GM18907 (cell line): ENCODE results near the gene KCMF1.

Experiments used
- ATAC-seq: cut with Tn5 transposase; IDR thresholded peaks from one replicate; pipeline ENCODE4 v1.9.1; 2021; ENCODE audit warnings: mild to moderate bottlenecking, moderate library complexity; ENCODE audit not compliant: unreplicated experiment

KCMF1 gene

DNA sequence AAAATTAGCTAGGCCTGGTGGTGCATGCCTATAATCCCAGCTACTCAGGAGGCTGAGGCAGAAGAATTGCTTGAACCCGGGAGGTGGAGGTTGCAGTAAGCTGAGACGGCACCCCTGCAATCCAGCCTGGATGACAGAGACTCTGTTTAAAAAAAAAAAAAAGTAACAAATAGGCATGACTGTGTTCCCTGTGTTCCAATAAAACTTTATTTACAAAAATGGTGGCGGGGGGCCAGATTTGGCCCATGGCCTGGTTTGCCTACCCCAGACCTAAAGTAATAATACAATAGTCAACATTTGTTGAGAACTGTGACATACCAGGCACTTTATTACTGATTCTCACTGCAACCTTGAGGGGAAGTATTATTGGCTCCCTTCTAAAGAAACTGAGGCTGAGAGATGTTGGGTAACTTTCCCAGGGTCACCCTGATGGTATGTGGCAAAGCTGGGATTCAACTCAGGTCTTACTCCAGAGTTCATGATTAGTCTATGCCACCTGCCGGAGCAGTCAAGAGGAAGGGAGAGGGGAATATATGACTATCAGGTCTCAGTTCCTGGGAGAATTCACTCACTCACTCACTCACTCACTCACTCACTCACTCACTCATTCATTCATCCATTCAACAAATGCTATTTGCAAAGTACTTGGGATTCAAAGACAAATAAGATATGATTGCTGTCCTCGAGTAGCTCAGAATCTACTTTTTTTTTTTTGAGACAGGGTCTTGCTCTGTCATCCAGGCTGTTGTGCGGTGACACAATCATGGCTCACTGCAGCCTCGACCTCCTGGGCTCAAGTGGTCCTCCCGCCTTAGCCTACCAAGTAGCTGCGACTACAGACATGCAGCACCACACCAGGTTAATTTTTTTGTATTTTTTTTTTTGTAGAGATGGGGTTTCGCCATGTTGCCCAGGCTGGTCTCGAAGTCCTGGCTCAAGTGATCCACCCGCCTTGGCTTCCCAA is 14.3 kb upstream of the KCMF1 start:
- ATAC-seq = no peak

DNA sequence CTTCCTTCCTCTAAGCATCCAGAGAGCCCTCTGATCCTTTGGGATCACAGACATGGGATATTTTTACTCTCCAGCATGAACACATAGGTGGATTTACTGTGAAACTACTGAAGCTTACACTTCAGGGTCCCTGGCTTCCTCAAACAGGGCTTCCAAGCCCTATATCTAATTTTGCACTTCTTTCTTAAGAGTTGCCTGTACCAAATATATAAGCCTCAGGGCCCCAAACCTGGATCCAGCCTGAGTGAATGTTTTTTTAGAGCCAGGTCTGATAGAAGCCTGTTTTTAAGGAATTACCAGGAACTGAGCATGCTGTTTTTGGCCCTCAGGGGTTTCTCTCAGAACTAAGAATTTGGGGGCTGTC is 13.2 kb upstream of the KCMF1 start:
- no peak for ATAC-seq

DNA sequence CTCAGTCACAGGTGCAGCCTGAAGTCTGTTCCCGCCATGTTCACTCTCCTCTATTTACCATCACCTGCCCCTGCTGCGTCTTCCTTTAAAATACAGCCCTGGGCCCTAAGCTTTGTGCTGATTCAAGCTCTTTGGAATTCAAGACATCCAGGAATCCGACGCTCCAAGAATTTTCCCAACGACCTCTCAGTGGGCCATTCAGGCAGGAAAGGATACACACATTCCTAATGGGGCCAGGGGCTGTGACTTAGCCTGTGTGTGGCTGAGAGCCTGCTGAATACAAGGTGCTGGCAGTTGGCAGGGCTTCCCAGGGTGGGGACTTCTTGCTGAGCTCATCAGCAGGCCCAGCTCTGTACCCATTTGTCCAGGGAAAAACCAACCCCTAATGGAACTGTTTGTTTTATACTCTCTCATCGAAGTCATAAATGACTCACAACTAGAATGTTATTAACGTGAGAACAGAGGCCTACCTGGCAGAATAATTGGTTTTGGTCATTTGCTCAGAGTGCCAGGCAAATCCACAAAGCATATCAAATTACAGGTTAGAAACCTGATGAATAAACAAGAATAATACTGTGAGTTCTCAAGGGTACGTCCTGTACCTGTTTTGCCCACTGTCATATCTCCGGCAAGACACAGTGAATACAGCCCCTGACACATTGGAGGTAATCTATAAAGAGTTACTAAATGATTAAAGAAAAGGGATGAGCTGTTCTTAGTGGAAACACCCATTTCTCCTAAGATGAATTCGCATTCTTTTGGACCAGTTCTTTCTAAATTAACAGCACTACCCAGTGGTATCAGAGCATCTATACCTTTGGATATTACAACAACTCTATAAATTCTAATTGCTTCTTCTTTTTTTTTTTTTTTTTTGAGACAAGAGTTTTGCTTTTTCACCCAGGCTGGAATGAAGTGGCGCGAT is 12.6 kb upstream of the KCMF1 start:
- peak; percentile 32 for ATAC-seq

DNA sequence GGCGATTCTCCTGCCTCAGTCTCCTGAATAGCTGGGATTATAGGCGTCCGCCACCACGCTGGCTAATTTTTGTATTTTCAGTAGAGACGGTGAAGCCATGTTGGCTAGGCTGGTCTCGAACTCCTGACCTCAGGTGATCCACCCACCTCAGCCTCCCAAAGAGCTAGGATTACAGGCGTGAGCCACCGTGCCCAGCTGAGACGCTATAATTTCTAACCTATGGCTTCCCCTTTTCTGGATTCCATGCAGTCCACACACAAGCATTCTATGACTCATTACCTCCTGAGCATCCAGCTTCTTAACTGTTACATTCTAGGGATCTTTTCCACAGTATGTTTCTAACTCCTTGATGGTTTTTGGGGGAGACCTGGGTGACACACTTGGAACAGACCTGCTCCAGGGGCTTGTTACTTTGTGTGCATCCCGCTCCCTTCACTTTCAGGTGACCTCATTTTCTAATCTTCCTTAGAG is 11.8 kb upstream of the KCMF1 start:
- no peak for ATAC-seq

DNA sequence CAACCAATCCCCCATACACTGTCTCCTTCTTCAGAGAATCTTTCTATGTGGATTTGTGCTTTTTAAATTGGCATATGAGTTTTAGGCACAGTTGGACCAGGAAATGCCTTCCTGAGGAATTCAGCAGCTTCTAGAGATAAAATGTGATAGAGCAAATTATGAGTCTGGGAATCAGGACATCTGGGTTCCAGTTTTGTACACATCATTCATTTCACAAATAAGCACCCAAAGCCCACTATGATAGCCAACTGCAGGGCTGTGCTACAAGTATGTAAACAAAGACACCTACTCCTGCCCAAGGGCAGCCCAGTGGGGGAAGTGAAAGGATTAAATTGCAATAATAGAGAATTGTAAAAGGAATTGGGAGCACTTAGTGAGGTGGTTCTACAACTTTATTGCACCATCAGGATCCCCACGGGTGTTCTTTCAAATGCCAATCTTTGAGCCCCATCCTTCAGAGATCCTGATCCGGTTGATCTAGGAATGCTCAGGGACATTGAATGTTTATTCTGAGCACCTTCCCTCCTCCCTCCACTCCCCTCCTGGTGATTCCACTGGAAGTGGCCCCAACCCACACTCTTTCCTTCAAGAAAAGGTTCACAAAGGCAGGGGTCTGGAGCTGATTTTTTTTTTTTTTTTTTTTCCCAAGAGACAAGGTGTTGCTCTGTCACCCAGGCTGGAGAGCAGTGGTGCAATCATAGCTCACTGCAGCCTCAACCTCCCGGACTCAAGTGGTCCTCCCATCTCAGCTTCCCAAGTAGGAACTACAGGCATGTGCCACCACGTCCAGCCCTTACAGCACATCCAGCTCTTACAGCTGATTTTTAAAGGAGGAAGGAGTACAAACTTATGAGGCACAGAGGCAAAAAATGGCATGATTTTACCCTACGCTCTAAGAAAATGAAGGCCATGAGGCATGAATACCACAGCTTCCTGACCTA is 11.1 kb upstream of the KCMF1 start:
- ATAC-seq = no peak

DNA sequence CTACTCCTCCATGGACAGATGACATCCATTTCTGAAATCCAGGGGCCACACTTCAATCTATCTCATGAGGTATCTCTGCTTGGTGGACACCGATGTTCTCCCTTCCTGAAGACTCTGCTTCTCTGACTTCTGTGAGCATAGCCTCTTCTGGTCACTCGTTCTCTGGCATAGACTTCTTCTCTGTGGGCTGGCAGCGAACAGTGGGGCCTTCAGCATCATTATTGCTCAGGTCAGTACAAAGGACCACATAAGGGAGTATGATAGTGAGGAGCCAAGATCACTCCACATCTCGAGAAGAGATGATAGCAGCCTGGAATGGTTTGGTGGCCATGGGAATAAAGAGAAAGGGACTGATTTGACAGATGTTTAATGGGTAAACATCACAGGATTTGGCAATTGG is 8.0 kb upstream of the KCMF1 start:
- ATAC-seq = no peak

DNA sequence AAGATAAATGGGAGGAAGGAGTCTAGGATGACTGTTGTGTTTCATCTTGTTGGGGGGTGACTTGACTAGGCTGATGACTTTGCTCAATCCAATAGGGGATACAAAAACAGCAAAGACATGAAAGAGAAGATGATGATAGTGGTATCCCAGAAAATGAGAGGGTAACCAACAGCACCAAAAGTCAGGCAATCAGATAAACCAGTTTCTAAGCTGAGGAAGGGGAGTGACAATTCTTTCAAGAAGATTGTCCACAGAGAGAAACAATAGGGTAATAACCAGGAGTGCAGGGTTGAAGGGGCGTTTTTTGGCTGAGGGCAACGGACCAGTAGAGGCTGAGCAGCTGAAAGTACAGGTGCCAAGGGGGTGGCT is 7.7 kb upstream of the KCMF1 start:
- ATAC-seq = no peak

DNA sequence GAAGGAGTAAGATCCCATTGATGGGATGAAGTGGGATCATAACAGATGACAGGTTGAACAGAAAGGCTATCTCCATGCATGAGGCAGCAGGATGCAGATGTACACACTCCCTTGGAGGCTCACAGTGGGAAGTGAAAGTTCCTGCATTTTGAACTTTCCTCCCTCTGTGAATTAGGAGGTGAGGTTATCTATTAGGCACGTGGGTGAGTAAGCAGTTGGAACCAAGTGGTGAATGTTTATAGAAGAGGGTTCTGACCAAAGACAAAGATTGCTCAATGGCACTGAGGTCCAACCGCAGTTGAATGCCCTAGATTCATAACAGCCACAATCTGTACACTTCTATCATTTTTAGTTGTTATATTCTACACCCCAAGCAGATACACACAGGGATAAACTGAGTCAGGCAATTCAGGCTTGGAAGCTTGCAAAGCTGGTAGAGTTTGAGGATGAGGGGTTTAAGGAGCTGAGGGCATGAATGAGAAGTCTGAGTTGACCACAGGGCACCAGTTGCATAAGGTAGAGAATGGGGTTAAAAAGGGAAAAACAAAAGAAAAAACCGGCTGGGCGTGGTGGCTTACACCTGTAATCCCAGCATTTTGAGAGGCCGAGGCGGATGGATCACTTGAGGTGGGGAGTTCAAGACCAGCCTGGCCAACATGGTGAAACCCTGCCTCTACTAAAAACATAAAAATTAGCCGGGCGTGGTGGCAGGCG is 7.1 kb upstream of the KCMF1 start:
- ATAC-seq = no peak

DNA sequence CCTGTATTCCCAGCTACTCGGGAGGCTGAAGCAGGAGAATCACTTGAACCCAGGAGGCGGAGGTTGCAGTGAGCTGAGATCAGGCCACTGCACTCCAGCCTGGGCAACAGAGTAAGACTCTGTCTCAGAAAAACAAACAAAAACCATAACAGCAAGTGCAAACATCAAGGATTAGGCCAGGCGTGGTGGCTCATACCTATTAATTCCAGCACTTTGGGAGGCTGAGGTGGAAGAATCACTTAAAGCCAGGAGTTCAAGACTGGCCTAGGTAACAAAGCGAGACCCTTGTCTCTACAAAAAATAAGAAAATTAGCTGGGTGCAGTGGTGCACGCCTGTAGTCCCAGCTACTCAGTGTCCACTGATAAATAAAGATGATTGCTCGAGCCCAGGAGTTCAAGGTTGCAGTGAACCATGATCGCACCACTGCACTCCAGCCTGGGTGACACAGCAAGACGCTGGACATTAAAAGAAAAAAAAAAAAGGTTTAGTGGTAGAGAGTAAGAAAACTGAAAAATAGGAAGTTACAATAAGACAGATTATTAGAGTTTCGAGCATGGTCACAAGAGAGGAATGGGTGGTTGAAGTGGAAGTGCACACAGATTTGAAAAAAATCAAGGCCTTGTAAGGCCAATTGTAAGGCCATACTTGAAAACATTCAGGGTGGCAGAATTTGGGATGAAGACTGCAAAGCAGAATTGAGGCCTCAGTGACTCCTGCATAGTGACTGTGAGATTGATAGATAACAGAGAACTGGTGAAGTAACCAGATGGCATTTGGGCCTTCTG is 6.4 kb upstream of the KCMF1 start:
- no peak for ATAC-seq

DNA sequence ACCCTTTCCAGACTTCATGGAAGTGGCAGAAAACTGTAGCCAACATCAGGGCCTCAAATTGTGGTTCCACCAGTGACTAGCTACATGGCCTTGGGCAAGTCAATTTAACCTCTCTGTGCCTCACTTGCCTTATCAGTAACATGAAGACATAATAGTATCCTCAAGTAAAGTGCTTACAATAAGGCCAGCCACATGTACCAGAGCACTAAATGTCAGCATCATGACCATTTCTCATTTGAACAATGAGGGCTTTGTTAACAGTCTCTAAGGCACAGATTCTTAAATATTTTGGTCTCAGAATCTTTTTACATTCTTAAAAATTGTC is 5.8 kb upstream of the KCMF1 start:
- ATAC-seq = no peak

DNA sequence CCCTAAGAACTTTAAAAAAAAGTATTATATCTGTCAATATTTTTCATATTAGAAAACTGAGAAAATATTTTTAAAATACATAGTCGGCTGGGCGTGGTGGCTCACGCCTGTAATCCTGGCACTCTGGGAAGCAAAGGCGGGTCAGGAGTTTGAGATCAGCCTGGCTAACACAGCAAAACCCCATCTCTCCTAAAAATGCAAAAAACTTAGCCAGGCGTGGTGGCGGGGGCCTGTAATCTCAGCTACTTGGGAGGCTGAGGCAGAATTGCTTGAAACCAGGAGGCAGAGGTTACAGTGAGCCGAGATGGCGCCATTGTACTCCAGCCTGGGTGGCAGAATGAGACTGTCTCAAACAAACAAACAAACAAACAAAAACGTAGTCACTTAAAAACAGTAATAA is 5.1 kb upstream of the KCMF1 start:
- ATAC-seq = no peak

DNA sequence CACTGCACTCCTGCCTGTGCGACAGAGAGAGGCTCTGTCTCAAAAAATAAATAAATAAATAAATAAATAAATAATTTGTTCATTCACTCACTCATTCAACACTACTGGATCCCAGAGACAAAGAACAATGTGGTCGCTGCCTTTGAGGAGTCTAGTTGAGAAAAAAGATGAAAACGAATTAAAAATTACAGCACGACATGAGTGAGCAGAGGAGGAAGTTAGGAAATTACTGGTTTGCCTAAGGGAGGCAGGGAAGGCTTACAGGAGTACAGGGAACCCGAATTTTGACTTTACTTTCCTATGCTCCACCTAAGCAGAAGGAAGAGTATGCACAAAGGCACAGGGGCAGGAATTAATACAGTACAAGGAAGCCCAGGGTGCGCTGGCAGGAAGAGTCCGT is 4.2 kb upstream of the KCMF1 start:
- no peak for ATAC-seq

DNA sequence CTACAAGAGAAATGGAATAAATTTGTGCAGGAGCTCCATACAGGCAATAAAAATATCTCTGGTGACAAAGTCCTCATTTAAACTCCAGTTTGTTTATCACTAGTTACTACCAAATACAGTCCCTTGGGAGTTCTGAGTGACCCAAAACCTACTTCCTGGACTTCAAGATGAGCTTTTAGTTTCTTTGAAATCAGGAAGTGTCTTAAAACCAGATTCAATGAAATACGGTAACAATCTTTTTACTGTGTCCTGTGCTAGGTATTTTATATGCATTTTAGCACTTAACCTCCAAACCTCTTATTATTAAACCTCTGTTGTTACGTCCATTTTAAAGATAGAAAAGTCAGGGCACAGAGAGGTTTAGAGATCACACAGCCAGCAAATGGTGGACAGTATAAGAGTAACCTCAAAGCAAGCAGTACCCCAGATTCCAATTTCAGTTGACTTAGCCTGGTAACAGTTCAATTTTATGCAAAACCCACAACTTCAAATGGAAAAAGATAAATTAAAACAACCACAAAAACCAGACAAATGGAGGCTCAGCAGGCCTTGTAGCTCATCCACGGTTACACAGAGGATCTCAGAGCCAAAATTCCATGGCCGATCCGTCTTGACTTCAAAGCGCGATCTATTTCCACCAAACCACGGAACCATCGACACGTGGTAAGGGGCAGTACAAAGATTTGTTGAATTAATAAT is 1.3 kb upstream of the KCMF1 start:
- ATAC-seq = no peak

DNA sequence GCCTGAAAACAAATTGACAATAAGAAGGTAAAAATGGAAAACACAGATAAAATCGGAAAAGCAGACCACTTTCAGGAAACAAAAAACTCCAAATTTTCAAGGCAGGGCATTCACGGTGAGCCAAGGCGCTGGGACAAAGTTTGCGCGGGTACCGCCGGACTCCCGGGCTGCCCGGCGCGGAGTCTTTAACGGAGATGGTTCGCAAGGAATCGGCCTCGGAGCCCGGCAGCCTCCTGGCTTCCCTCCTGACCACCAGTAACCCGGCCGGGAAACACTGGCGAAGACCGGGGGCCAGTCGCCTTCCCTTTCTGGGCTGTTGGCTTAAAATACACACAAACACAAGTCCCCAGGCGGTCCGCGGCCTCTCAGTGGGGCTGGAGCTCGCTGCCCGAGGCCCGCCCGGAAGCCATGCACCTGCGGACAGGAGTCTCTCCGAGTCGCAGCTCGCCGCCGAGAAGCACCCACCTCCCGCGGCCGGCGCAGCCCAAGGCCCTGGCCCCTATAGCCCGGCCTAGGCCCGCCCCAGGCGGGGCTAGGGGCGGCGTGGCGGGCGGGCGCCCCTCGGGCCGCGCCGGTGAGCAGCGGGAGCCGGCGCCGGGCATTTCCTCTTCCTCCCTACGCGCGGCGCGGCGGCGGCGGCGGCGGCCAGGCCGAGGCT is 622 bp upstream of the KCMF1 start:
- peak; percentile 48 for ATAC-seq

DNA sequence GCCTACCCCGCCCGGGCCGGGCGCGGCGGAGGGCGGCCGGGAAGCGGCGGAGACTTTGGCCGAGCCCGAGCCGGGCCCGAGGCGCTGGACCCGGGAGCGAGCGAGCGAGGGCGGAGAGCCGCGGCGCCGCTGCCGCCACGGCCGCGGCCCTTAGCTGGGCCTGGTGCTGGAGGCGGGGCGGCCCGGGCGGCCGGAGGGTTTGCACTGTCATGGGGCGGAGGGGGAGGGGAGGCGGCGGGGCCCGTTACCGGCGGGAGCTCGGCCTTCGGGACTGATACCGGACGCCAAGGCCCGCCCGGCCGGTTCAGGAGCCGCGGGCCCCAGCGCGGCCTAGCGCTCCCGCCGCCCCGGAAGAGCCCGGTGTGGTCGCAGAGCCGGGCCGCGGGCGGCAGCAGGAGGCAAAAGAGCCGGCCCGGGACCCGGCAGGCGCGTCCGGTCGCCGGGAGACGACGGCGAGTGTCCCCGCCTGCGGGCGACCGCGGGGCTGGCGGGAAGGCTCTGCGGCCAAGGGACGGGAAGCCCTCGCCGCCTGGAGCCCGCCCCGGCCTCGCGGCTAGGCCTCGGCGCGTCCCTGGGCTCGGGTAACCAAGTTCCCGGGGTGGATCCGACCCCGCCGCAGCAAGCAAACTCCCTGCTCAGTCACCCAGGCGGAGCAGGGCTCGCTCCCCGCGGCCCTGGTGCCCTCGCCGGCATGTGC is 697 bp downstream of the KCMF1 start:
- peak; percentile 39 for ATAC-seq

DNA sequence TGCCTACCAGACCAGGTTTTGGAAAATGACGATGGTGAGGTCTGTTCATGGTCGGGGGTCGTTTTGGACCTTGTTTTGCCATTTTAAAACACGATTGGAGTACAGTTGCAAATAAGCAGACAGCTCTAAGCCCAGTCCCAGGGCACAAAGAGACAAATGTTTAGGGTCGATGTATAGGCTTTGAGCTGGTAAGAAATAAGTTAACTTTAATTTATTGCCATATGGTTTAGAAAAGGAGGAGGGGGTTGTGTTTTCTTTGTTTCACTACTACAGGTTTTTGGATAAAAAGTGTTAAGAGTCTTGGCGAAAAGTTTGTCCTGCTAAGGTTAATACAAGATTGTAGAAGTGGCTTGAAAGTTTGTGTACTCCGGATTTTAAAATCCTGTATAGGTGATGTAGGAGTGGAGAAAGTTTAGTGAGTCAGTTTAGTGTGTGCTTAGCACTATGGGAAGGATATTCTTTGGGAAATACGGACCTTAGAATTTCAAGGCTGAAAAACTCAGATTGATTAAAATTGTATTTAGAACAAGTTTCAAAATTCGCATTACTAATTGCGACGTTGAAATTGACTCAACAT is 1.3 kb downstream of the KCMF1 start:
- no peak for ATAC-seq

DNA sequence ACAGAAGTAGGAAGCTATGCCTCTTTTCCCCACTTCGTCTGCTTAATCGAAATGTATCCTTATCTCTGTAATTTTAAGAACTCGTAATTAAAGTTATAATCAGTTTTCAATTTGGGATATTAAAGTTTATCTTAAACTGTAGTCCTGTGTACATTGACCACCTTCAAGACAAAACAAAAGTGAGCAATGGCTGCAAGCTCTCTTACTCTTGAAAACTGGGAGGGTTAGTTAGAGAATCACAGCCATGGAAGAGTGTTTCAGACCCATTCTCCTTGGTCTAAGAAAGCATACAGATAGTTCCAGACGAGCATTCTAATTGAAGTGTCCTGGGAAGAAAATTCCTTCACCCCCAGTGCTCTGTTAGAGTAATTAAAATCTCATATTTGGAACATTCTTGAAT is 2.0 kb downstream of the KCMF1 start:
- ATAC-seq = no peak
